SH-SY5Y (cell line): ENCODE results near the gene CCDC88A.

Experiments
- GATA2 ChIP-seq: IDR thresholded peaks from 2 replicates; pipeline ENCODE4 v1.6.1; 2011; ENCODE audit warnings: mild to moderate bottlenecking, low read depth, low read length
- GATA3 ChIP-seq: IDR thresholded peaks from 2 replicates; pipeline ENCODE4 v1.6.1; 2011; ENCODE audit warnings: low read depth, mild to moderate bottlenecking, low read length, moderate library complexity

CCDC88A gene

DNA sequence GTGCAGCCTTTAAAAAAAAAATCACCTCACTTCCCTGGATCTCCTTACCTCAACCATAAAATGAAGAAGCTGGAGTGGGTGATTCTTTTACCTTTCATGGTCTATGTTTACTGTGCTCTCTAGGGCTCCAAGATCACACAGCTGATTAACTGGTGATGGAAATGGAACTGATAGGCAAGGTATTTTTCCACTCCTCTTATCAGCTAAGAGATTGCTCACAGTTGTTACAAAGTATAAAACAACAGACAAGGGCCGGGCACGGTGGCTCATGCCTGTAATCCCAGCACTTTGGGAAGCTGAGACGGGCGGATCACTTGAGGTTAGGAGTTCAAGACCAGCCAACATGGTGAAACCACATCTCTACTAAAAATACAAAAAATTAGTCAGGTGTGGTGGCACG, 172.6 kb downstream of the CCDC88A start:
- TF ChIP-seq GATA3 (no peak), GATA2 (no peak)

DNA sequence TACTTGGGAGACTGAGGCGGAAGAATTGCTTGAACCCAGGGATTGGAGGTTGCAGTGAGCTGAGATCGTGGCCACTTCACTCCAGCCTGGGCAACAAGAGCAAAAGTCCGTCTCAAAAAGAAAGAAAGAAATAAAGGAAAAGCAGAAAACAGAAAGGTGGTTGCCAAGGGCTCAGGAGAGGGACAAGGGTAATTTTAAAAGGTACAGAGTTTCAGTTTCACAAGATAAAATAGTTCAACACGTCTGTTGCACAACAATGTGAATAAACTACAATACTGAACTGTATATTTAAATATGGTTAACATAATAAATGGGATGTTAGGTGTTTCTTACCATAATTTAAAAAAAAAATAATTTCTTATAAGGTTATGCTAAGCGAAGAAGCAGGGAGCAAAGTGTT, 174.2 kb downstream of the CCDC88A start:
- TF ChIP-seq GATA2 (no peak), GATA3 (no peak)

DNA sequence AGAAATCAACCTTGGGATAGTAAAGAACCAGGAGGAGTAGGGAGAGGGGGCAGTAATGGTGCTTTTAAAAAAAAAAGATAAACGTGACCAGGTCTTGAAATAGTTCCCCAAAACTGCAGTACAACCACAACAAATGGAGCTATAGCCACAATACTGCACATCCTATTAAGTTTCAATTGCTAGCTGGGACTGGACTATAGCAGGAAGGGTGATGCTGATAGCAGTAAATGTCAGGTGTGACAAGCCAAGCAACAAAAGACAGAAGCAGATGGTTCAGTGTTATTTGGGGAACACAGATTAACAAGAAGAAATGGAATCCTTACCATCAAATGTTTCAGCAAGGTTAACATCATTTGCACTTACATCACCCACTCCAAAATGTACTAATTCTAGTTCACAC, 177.0 kb downstream of the CCDC88A start:
- TF ChIP-seq GATA3: no peak
- no peak for TF ChIP-seq GATA2

- TF ChIP-seq GATA2: no peak
- no peak for TF ChIP-seq GATA3
These were observed 179.9 kb downstream of the CCDC88A start for GRCh38 chr2:55239656-55240222.
